HCT116 (cell line): ENCODE measurements around the gene CRTC3.

Experiments used
- CTCF ChIP-seq, 3 experiments: fragments of 200-600 bp in 1 of 3; sonication (generic) in 1 of 3; IDR thresholded peaks in 2 of 3; conservative IDR thresholded peaks in 1 of 3; 2 replicates each; pipeline ENCODE4 v1.5.1; 2012 to 2017; ENCODE audit warnings: low read depth in 2 of 3, low read length in 2 of 3, antibody characterized with exemption in 1 of 3, borderline replicate concordance in 1 of 3, control low read depth in 1 of 3, mild to moderate bottlenecking in 1 of 3, mixed read lengths in 1 of 3, mixed run types in 1 of 3, moderate library complexity in 1 of 3; ENCODE audit not compliant: insufficient read depth in 1 of 3
- SIN3A ChIP-seq: IDR thresholded peaks from 2 replicates; pipeline ENCODE4 v1.6.1; 2012; ENCODE audit warnings: low read depth

DNA sequence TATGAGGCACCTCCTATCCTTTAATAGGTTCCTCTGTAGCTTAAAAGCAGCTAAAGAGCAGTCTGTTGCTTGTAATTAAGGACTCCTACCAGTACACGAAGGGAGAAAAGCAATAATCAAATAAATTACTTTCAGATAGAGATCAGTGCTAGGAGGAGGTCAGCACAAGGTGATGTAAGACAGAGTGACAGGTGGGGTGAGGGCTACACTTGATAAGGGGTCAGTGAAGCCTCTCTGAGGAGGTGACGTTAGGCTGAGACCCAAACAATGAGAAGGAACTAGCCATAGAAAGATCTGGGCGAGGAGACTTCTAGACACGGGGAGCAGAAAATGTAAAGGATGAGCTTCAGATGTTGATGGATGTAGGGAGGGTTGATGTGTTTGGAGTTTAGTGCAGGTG, 129.8 kb downstream of the CRTC3 start:
- TF ChIP-seq CTCF (IDR thresholded peaks at IDR 0.05 in 2 of 3, conservative IDR thresholded peaks at IDR 0.05 in 1 of 3; ENCODE audit: borderline replicate concordance in 1 of 3, insufficient read depth in 1 of 3, low read depth in 2 of 3, low read length in 2 of 3): no peak
- TF ChIP-seq SIN3A: no peak
